HepG2 (cell line): Measurements from ENCODE around the gene CRK. TPM values are rescaled to one million over a fixed set of nuclear protein-coding genes. Genes with fewer than 3 reads are reported as not detected.

Source experiments
- AGO2 ChIP-seq: fragments of 200-400 bp; formaldehyde crosslinking; optimal IDR thresholded peaks from 2 replicates; pipeline ENCODE3; 2017; ENCODE audit warnings: mild to moderate bottlenecking, low read depth, low read length, moderate library complexity
- FOXJ3 ChIP-seq: sonication (generic); formaldehyde crosslinking; IDR thresholded peaks from 2 replicates; pipeline ENCODE4 v1.4.0; 2020; ENCODE audit warnings: missing genetic modification reagents, mild to moderate bottlenecking, borderline replicate concordance
- FOXK2 ChIP-seq: fragments of 450-650 bp; IDR thresholded peaks from 2 replicates; pipeline ENCODE4 v1.6.1; 2016
- IKZF4 ChIP-seq: sonication (generic); formaldehyde crosslinking; IDR thresholded peaks from 2 replicates; pipeline ENCODE4 v1.5.1; 2020; ENCODE audit warnings: borderline replicate concordance, mild to moderate bottlenecking, low read depth, missing genetic modification reagents; ENCODE audit errors: not compliant biosample characterization
- IRF9 ChIP-seq: sonication (generic); formaldehyde crosslinking; IDR thresholded peaks from 2 replicates; pipeline ENCODE4 v1.8.0; 2022; ENCODE audit warnings: missing genetic modification reagents, mild to moderate bottlenecking, borderline replicate concordance
- KDM5A ChIP-seq: fragments of 200-600 bp; sonication (generic); IDR thresholded peaks from 2 replicates; pipeline ENCODE4 v1.7.0; 2018; ENCODE audit warnings: antibody characterized with exemption, mild to moderate bottlenecking, low read length, borderline replicate concordance
- MEF2D ChIP-seq: sonication (generic); formaldehyde crosslinking; IDR thresholded peaks from 2 replicates; pipeline ENCODE4 v1.5.1; 2020; ENCODE audit warnings: mild to moderate bottlenecking, missing genetic modification reagents
- MYNN ChIP-seq: sonication (generic); formaldehyde crosslinking; IDR thresholded peaks from 2 replicates; pipeline ENCODE4 v1.4.0; 2020; ENCODE audit warnings: mild to moderate bottlenecking, low read depth, missing genetic modification reagents
- NCOA2 ChIP-seq: sonication (generic); formaldehyde crosslinking; IDR thresholded peaks from 2 replicates; pipeline ENCODE4 v1.8.0; 2022; ENCODE audit warnings: inconsistent platforms
- PPARG ChIP-seq: conservative IDR thresholded peaks from 2 replicates; pipeline ENCODE4 v1.6.1; 2016; ENCODE audit warnings: missing biosample characterization, missing genetic modification reagents
- STAG1 ChIP-seq: sonication (generic); formaldehyde crosslinking; IDR thresholded peaks from 2 replicates; pipeline ENCODE4 v1.4.0; 2020; ENCODE audit warnings: missing genetic modification reagents
- SYNCRIP ChIP-seq: fragments of 200-400 bp; formaldehyde crosslinking; IDR thresholded peaks from 2 replicates; pipeline ENCODE4 v1.6.1; 2018; ENCODE audit warnings: mild to moderate bottlenecking, low read depth, low read length; ENCODE audit not compliant: insufficient read depth
- ZBTB33 ChIP-seq: sonication (generic); formaldehyde crosslinking; IDR thresholded peaks from 2 replicates; pipeline ENCODE4 v1.4.0; 2020; ENCODE audit warnings: missing genetic modification reagents
- ZFY ChIP-seq: sonication (generic); formaldehyde crosslinking; IDR thresholded peaks from 2 replicates; pipeline ENCODE4 v1.4.0; 2020; ENCODE audit warnings: missing genetic modification reagents
- ZNF10 ChIP-seq: sonication (generic); formaldehyde crosslinking; IDR thresholded peaks from 2 replicates; pipeline ENCODE4 v1.4.0; 2020; ENCODE audit warnings: mild to moderate bottlenecking, low read depth, missing genetic modification reagents, borderline replicate concordance
- ZNF256 ChIP-seq: sonication (generic); formaldehyde crosslinking; conservative IDR thresholded peaks from 2 replicates; pipeline ENCODE4 v1.4.0; 2020; ENCODE audit warnings: missing genetic modification reagents
- ZNF275 ChIP-seq: sonication (generic); formaldehyde crosslinking; IDR thresholded peaks from 2 replicates; pipeline ENCODE4 v1.8.0; 2022; ENCODE audit warnings: missing genetic modification reagents, mild to moderate bottlenecking, inconsistent platforms, borderline replicate concordance
- ZNF3 ChIP-seq: IDR thresholded peaks from 2 replicates; pipeline ENCODE4 v1.7.0; 2017; ENCODE audit warnings: inconsistent platforms
- ZNF430 ChIP-seq: sonication (generic); formaldehyde crosslinking; IDR thresholded peaks from 2 replicates; pipeline ENCODE4 v1.9.0; 2021; ENCODE audit warnings: mild to moderate bottlenecking, missing genetic modification reagents
- ZNF451 ChIP-seq: sonication (generic); formaldehyde crosslinking; IDR thresholded peaks from 2 replicates; pipeline ENCODE4 v1.5.0; 2020; ENCODE audit warnings: mild to moderate bottlenecking, missing genetic modification reagents
- ZNF550 ChIP-seq: sonication (generic); formaldehyde crosslinking; IDR thresholded peaks from 2 replicates; pipeline ENCODE4 v1.4.0; 2020; ENCODE audit warnings: mild to moderate bottlenecking, missing genetic modification reagents, borderline replicate concordance
- ZNF704 ChIP-seq: sonication (generic); formaldehyde crosslinking; IDR thresholded peaks from 2 replicates; pipeline ENCODE4 v1.8.1; 2023; ENCODE audit warnings: mild to moderate bottlenecking, inconsistent platforms, moderate library complexity, missing genetic modification reagents, borderline replicate concordance
- ZNF720 ChIP-seq: sonication (generic); formaldehyde crosslinking; IDR thresholded peaks from 2 replicates; pipeline ENCODE4 v1.4.0; 2020; ENCODE audit warnings: missing genetic modification reagents
- polyA plus RNA-seq, 8 experiments: library from polyadenylated mRNA; depleted of rRNA in 3 of 8; stranded (reverse) in 7 of 8; unstranded in 1 of 8; fragments of >200 nt; fragmentation: Illumina TruSeq in 4 of 8; extraction: Trizol in 4 of 8; gene quantifications; 2 replicates each; pipeline versions ENCODE4 v1.2.1 to v1.2.3, GENCODE V29; 2011 to 2016; ENCODE audit warnings: low read depth in 4 of 8, missing spikeins in 1 of 8, mixed read lengths in 1 of 8; ENCODE audit not compliant: insufficient read depth in 1 of 8
- total RNA-seq, 5 experiments: library from RNA; depleted of rRNA; stranded (reverse); fragments of >200 nt; fragmentation: Illumina TruSeq; extraction: Trizol; gene quantifications; 2 replicates each; pipeline ENCODE4 v1.2.3, GENCODE V29; 2016; ENCODE audit warnings: low read depth in 1 of 5

The CRK gene
- total and polyA plus RNA-seq, 2 of the 13 experiments (the other 11 are each of a cell fraction or from before 2014, with no cell fraction given) = 47.4 to 54.2 TPM

GRCh38 chr17:1492249-1493206 lies 36.5 kb upstream of the CRK start, which contains the start of gene MYO1C (continued):
- peak; percentile 70; the same call in 1 of the 2 replicates for TF ChIP-seq ZNF275 (CRISPR knock-in tag)
- no peak for TF ChIP-seq SYNCRIP
- no peak for TF ChIP-seq PPARG (CRISPR knock-in tag)
- no peak for TF ChIP-seq IKZF4 (CRISPR knock-in tag)
- TF ChIP-seq ZNF10 = no peak
- no peak for TF ChIP-seq MYNN (CRISPR knock-in tag)
- TF ChIP-seq IRF9 (CRISPR knock-in tag) = no peak
- peak; percentile 91 for TF ChIP-seq ZBTB33 (CRISPR knock-in tag)
- TF ChIP-seq ZNF720 (CRISPR knock-in tag) = no peak
- TF ChIP-seq NCOA2 (CRISPR knock-in tag) = no peak
- no peak for TF ChIP-seq MEF2D (CRISPR knock-in tag)
- TF ChIP-seq FOXJ3 (CRISPR knock-in tag) = no peak
- peak; percentile 7; the same call in 1 of the 2 replicates for TF ChIP-seq ZNF451 (CRISPR knock-in tag)
- peak; percentile 7; the same call in 1 of the 2 replicates for TF ChIP-seq ZFY
- TF ChIP-seq KDM5A = no peak
- TF ChIP-seq ZNF256 (CRISPR knock-in tag) = no peak
- TF ChIP-seq ZNF704 = 0 out of 2 replicates have a peak, but pooled peaks have one; percentile 28
- peak; percentile 59 for TF ChIP-seq AGO2
- TF ChIP-seq STAG1 (CRISPR knock-in tag) = no peak
- no peak for TF ChIP-seq ZNF430 (CRISPR knock-in tag)
- TF ChIP-seq ZNF3 (CRISPR knock-in tag) = no peak
- no peak for TF ChIP-seq FOXK2
- TF ChIP-seq ZNF550 (CRISPR knock-in tag) = no peak
